GM19467 (cell line): ENCODE results near the gene CFAP70.
"Not testable (repeated sequence)": the region's sequence is repeated elsewhere in the genome, so short reads cannot be mapped to it uniquely, and the experiment has no call there.

Source experiments
- ATAC-seq: cut with Tn5 transposase; IDR thresholded peaks from one replicate; pipeline ENCODE4 v1.9.1; 2021; ENCODE audit warnings: mild to moderate bottlenecking, moderate library complexity; ENCODE audit not compliant: unreplicated experiment

Gene CFAP70

GRCh38 chr10:73358331-73359279 lies at the start of gene CFAP70:
Gene CFAP70 (minus strand): TSS chr10:73358864. CDS start chr10:73354796, 4,068 bp downstream.
- ATAC-seq, result peak; percentile 93

- ATAC-seq, result no peak
Measured at GRCh38 chr10:73408061-73408460, 49.4 kb upstream of the CFAP70 start.

- no peak for ATAC-seq
Measured at GRCh38 chr10:73407495-73407894, 48.8 kb upstream of the CFAP70 start.

GRCh38 chr10:73406846-73407245 lies 48.2 kb upstream of the CFAP70 start:
- ATAC-seq, result no peak

- no peak for ATAC-seq
Measured at GRCh38 chr10:73405556-73405955, 46.9 kb upstream of the CFAP70 start.

- ATAC-seq, result no peak
Measured at GRCh38 chr10:73404690-73405089, 46.0 kb upstream of the CFAP70 start.

- ATAC-seq, result no peak
Measured at GRCh38 chr10:73401636-73402035, 43.0 kb upstream of the CFAP70 start.

- no peak for ATAC-seq
Measured at GRCh38 chr10:73399063-73399462, 40.4 kb upstream of the CFAP70 start.

- no peak for ATAC-seq
Measured at GRCh38 chr10:73398024-73398423, 39.4 kb upstream of the CFAP70 start.

GRCh38 chr10:73394325-73394724 lies 35.7 kb upstream of the CFAP70 start:
- ATAC-seq, result not testable (repeated sequence)

GRCh38 chr10:73388228-73388627 lies 29.6 kb upstream of the CFAP70 start:
- ATAC-seq, result no peak

GRCh38 chr10:73386583-73386982 lies 27.9 kb upstream of the CFAP70 start:
- ATAC-seq, result no peak

GRCh38 chr10:73379064-73379748 lies 20.5 kb upstream of the CFAP70 start:
- no peak for ATAC-seq

GRCh38 chr10:73376679-73377078 lies 18.0 kb upstream of the CFAP70 start:
- no peak for ATAC-seq

GRCh38 chr10:73368238-73368637 lies 9.6 kb upstream of the CFAP70 start:
- no peak for ATAC-seq

- no peak for ATAC-seq
Measured at GRCh38 chr10:73366381-73367298, 8.0 kb upstream of the CFAP70 start.

GRCh38 chr10:73364964-73365363 lies 6.3 kb upstream of the CFAP70 start:
- ATAC-seq, result no peak

- ATAC-seq, result no peak
Measured at GRCh38 chr10:73359492-73359891, 828 bp upstream of the CFAP70 start.

- no peak for ATAC-seq
Measured at GRCh38 chr10:73357821-73358220, 843 bp downstream of the CFAP70 start.

GRCh38 chr10:73357166-73357565 lies 1.5 kb downstream of the CFAP70 start:
- no peak for ATAC-seq

- ATAC-seq, result no peak
Measured at GRCh38 chr10:73344269-73344668, 14.4 kb downstream of the CFAP70 start.
